Stimulated activated naive CD8-positive, alpha-beta T cell treated with anti-CD3 and anti-CD28 coated beads, Interleukin-15, Interleukin-2, amounts not matched to agents 100 ng/mL and 50 ng/mL, for 24 hours (primary cell): Measurements from ENCODE around the gene KCNG2.
"Not testable (repeated sequence)": the region's sequence is repeated elsewhere in the genome, so short reads cannot be mapped to it uniquely, and the experiment has no call there.

Experiments used
- H3K27ac Mint-ChIP-seq: one replicate; pipeline ENCODE4 v1.8.0; 2021; ENCODE audit warnings: mild to moderate bottlenecking, mixed read lengths
- H3K27me3 Mint-ChIP-seq: one replicate; pipeline ENCODE4 v1.8.0; 2021; ENCODE audit warnings: mixed read lengths
- H3K36me3 Mint-ChIP-seq: one replicate; pipeline ENCODE4 v1.8.0; 2021; ENCODE audit warnings: low read depth, mixed read lengths
- H3K4me1 Mint-ChIP-seq: one replicate; pipeline ENCODE4 v1.8.0; 2021; ENCODE audit warnings: low read depth, mixed read lengths
- H3K4me3 Mint-ChIP-seq: one replicate; pipeline ENCODE4 v1.8.0; 2021; ENCODE audit warnings: mild to moderate bottlenecking, mixed read lengths
- H3K9me3 Mint-ChIP-seq: one replicate; pipeline ENCODE4 v1.8.0; 2021; ENCODE audit warnings: mixed read lengths

The KCNG2 gene

DNA sequence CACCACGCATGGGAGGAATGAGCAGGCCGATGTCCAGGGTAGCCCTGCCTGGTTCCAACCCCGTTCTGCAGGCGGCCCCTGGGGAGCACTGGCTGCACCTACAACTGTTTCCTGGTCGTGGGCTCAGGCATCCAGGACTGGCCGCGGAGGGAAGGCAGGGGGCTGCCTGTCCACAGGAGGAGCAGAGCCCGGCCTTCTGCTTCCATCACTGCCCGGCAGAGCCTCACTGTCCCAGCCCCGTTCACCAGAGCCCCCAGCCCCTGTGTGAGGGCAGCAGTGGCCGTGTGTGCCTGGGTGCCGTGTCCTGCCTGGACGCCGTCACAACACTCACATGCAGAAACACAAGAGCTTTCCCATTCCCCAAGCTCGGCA lies 56.2 kb downstream of the KCNG2 start:
- no peak overlapping the region for H3K27ac Mint-ChIP-seq
- peaks cover 8% of the 10 kb centered on the region for H3K4me1 Mint-ChIP-seq
- no peaks in the 10 kb centered on the region for H3K36me3 Mint-ChIP-seq
- no peaks in the 10 kb centered on the region for H3K9me3 Mint-ChIP-seq
- H3K4me3 Mint-ChIP-seq, result no peak overlapping the region
- H3K27me3 Mint-ChIP-seq, result peaks cover 2% of the 10 kb centered on the region

- no peak overlapping the region for H3K4me3 Mint-ChIP-seq
- H3K36me3 Mint-ChIP-seq, result no peaks in the 10 kb centered on the region
- H3K9me3 Mint-ChIP-seq, result no peaks in the 10 kb centered on the region
- peaks cover 8% of the 10 kb centered on the region for H3K4me1 Mint-ChIP-seq
- H3K27ac Mint-ChIP-seq, result no peak overlapping the region
- peaks cover 5% of the 10 kb centered on the region for H3K27me3 Mint-ChIP-seq
Measured at GRCh38 chr18:79855147-79855933, 57.6 kb downstream of the KCNG2 start.

GRCh38 chr18:79856119-79857007 lies 58.6 kb downstream of the KCNG2 start:
- Mint-ChIP-seq H3K4me3 (no peak overlapping the region), H3K27me3 (peaks cover 12% of the 10 kb centered on the region), H3K4me1 (peaks cover 8% of the 10 kb centered on the region), H3K36me3 (no peaks in the 10 kb centered on the region), H3K27ac (no peak overlapping the region), H3K9me3 (peaks cover 7% of the 10 kb centered on the region)

DNA sequence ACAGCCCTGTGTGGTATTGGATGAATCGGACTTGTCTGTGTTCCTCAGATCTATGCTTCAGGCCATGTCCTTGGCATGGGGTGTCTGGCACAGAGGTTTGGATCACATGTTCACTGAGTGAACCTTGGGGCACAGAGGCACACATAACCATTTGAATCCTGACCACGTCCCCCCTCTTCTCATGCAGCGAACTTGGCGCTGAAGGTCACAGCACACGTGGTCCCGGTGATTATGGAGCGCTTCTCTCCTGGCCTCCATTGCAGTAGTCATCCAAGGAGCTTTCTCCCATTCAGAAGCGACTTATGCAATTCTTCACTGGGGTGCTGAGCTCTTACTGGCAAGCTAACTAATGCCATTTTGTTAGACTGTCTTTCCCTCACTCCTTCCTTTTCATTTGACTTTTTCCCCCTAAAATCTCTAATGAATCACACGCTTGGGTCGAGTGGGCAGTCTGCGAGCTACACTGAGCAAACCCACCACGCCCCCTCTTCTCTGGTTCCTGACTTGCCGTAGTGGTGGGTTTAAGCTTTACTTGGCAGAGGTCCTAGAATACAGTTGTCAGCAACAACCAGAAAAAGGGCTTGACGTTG lies 59.4 kb downstream of the KCNG2 start:
- Mint-ChIP-seq H3K27me3 (peaks cover 20% of the 10 kb centered on the region), H3K4me3 (no peak overlapping the region), H3K4me1 (peaks cover 8% of the 10 kb centered on the region), H3K9me3 (peaks cover 12% of the 10 kb centered on the region), H3K36me3 (no peaks in the 10 kb centered on the region), H3K27ac (no peak overlapping the region)

- Mint-ChIP-seq H3K27ac (no peak overlapping the region), H3K27me3 (peaks cover 22% of the 10 kb centered on the region), H3K4me3 (no peak overlapping the region), H3K9me3 (peaks cover 12% of the 10 kb centered on the region), H3K4me1 (peaks cover 8% of the 10 kb centered on the region), H3K36me3 (no peaks in the 10 kb centered on the region)
Measured at GRCh38 chr18:79859314-79859713, 61.6 kb downstream of the KCNG2 start.

DNA sequence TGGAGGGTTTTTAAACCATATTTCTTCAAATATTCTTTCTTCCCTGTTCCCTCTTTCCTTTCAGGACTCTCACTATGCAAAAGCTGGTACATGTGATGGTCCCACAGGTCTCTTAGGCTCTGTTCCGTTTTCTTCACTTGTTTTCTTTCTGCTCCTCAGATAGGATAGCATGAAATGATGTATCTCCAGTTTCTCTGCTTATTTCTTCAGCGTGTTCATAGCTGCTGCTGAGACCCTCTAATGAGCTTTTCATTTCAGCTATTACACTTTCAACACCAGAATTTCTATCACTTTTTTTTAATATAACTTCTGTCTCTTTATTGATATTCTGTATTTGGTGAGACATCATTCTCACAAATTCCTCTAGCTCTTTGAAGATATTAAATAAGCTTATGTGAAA lies 63.9 kb downstream of the KCNG2 start:
- no peak overlapping the region for H3K4me3 Mint-ChIP-seq
- H3K9me3 Mint-ChIP-seq, result peaks cover 12% of the 10 kb centered on the region
- H3K27ac Mint-ChIP-seq, result no peak overlapping the region
- no peaks in the 10 kb centered on the region for H3K36me3 Mint-ChIP-seq
- peaks cover 5% of the 10 kb centered on the region for H3K4me1 Mint-ChIP-seq
- peaks cover 22% of the 10 kb centered on the region for H3K27me3 Mint-ChIP-seq

- peaks cover 12% of the 10 kb centered on the region for H3K9me3 Mint-ChIP-seq
- no peak overlapping the region for H3K27ac Mint-ChIP-seq
- no peaks in the 10 kb centered on the region for H3K4me1 Mint-ChIP-seq
- no peaks in the 10 kb centered on the region for H3K36me3 Mint-ChIP-seq
- no peak overlapping the region for H3K4me3 Mint-ChIP-seq
- H3K27me3 Mint-ChIP-seq, result peaks cover 22% of the 10 kb centered on the region
Measured at GRCh38 chr18:79862562-79862961, 64.8 kb downstream of the KCNG2 start.

DNA sequence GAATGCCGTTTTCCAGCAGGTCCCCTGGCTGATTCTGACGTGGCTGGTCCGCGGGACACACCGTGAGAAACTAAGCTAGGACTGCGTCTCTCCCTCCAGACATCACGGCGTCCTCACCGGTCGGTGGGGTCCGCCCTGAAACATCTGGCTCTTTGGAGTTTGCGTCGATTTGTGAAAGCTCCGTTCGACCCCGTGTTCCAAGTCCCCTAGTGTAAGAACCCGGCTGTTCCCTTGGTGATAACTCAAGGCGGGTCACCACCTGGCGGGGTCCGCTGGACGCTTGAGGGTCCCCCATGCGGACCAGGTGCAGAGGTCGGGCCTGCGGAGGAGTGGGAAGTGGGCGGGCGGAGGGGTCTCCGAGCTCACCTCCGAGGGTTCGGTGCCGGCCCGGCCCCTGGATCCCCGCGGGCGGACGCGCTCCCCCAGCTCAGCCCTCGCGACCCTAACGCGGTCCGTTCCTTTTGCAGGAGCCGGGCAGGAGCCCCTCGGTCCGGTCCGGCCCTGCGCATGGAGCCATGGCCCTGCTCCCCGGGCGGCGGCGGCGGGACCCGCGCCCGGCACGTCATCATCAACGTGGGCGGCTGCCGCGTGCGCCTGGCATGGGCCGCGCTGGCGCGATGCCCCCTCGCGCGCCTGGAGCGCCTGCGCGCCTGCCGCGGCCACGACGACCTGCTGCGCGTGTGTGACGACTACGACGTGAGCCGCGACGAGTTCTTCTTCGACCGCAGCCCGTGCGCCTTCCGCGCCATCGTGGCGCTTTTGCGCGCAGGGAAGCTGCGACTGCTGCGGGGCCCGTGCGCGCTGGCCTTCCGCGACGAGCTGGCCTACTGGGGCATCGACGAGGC lies 65.6 kb downstream of the KCNG2 start:
- Mint-ChIP-seq H3K4me3 (no peak overlapping the region), H3K27ac (no peak overlapping the region), H3K4me1 (no peaks in the 10 kb centered on the region), H3K9me3 (peaks cover 12% of the 10 kb centered on the region), H3K36me3 (no peaks in the 10 kb centered on the region), H3K27me3 (peaks cover 22% of the 10 kb centered on the region)

- Mint-ChIP-seq H3K27ac (no peak overlapping the region), H3K9me3 (peaks cover 12% of the 10 kb centered on the region), H3K4me3 (no peak overlapping the region), H3K36me3 (no peaks in the 10 kb centered on the region), H3K4me1 (no peaks in the 10 kb centered on the region), H3K27me3 (peaks cover 19% of the 10 kb centered on the region)
Measured at GRCh38 chr18:79864006-79864725, 66.4 kb downstream of the KCNG2 start.

- H3K27me3 Mint-ChIP-seq, result peaks cover 19% of the 10 kb centered on the region
- H3K4me1 Mint-ChIP-seq, H3K36me3 Mint-ChIP-seq, H3K4me3 Mint-ChIP-seq, H3K27ac Mint-ChIP-seq: not testable (repeated sequence)
- H3K9me3 Mint-ChIP-seq, result peaks cover 12% of the 10 kb centered on the region
Measured at GRCh38 chr18:79864955-79865354, 67.2 kb downstream of the KCNG2 start.

DNA sequence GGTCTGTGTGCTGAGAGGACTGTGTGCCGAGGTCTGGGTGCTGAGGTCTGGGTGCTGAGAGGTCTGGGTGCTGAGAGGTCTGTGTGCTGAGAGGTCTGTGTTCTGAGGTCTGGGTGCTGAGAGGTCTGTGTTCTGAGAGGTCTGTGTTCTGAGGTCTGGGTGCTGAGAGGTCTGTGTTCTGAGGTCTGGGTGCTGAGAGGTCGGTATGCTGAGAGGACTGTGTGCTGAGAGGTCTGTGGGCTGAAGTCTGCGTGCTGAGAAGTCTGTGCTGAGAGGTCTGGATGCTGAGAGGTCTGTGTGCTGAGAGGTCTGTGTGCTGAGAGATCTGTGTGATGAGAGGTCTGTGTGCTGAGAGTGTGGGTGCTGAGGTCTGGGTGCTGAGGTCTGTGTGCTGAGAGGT lies 68.2 kb downstream of the KCNG2 start:
- not testable (repeated sequence) for H3K4me1 Mint-ChIP-seq, H3K36me3 Mint-ChIP-seq, H3K9me3 Mint-ChIP-seq, H3K27ac Mint-ChIP-seq, H3K4me3 Mint-ChIP-seq
- peaks cover 11% of the 10 kb centered on the region for H3K27me3 Mint-ChIP-seq

DNA sequence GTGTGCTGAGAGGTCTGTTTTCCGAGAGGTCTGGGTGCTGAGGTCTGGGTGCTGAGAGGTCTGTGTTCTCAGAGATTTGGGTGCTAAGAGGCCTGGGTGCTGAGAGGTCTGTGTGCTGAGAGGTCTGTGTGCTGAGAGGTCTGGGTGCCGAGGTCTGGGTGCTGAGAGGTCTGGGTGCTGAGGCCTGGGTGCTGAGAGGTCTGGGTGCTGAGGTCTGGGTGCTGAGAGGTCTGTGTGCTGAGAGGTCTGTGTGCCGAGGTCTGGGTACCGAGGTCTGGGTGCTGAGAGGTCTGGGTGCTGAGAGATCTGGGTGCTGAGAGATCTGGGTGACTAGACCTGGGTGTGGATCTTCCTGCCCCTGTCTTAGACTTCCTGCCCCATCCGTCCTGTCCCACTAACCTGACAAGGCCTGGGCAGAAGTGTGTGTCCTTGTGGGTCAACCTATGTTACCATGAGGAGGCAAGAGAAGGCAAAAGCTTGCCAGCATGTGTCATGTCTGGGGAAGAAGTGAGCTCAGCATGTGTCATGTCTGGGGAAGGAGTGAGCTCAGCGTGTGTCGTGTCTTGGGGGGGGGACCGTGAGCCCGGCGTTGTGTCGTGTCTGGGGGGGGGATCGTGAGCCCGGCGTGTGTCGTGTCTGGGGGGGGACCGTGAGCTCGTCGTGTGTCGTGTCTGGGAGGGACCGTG lies 69.3 kb downstream of the KCNG2 start:
- Mint-ChIP-seq H3K4me1 (no peaks in the 10 kb centered on the region), H3K9me3 (no peaks in the 10 kb centered on the region), H3K4me3 (no peak overlapping the region), H3K27ac (no peak overlapping the region), H3K36me3 (no peaks in the 10 kb centered on the region), H3K27me3 (peaks cover 3% of the 10 kb centered on the region)

- Mint-ChIP-seq H3K4me3 (no peak overlapping the region), H3K36me3 (no peaks in the 10 kb centered on the region), H3K27me3 (no peaks in the 10 kb centered on the region), H3K9me3 (no peaks in the 10 kb centered on the region), H3K27ac (no peak overlapping the region), H3K4me1 (no peaks in the 10 kb centered on the region)
Measured at GRCh38 chr18:79867666-79868065, 69.9 kb downstream of the KCNG2 start.
